CD14-positive monocyte (primary cell): ENCODE measurements around the gene SHC2. TPM values are rescaled to one million over a fixed set of nuclear protein-coding genes. Genes with fewer than 3 reads are reported as not detected.

Experiments used
- DNase-seq, 3 donors: peaks; one replicate each; pipeline ENCODE4 v3.0.0-alpha.2; 2011 to 2022
- H2AFZ ChIP-seq: 2 replicates; pipeline ENCODE4 v1.6.0; 2012; ENCODE audit warnings: mild to moderate bottlenecking, low read depth, low read length, inconsistent platforms; ENCODE audit not compliant: insufficient read depth, poor library complexity, severe bottlenecking
- H3K27ac ChIP-seq, 2 donors: 1 replicate in 1 of 2; 2 replicates in 1 of 2; pipeline ENCODE4 v1.5.1; 2012 to 2013; ENCODE audit warnings: low read length in 2 of 2, control low read depth in 1 of 2, inconsistent platforms in 1 of 2, low read depth in 1 of 2, mild to moderate bottlenecking in 1 of 2
- H3K27me3 ChIP-seq, 2 donors: one replicate each; pipeline versions ENCODE4 v1.6.0 to v1.6.1; 2011 to 2013; ENCODE audit warnings: low read length in 2 of 2; ENCODE audit not compliant: control insufficient read depth in 2 of 2, insufficient read depth in 2 of 2
- H3K36me3 ChIP-seq, 2 donors: replicated peaks in 1 of 2; 1 replicate in 1 of 2; 2 replicates in 1 of 2; pipeline versions ENCODE4 v1.5.1 to v1.6.1; 2012 to 2013; ENCODE audit warnings: low read length in 2 of 2, control low read depth in 1 of 2, inconsistent platforms in 1 of 2, mild to moderate bottlenecking in 1 of 2; ENCODE audit not compliant: insufficient read depth in 2 of 2, control insufficient read depth in 1 of 2
- H3K4me1 ChIP-seq, 2 donors: 1 replicate in 1 of 2; 2 replicates in 1 of 2; pipeline versions ENCODE4 v1.5.1 to v1.6.1; 2012 to 2013; ENCODE audit warnings: low read length in 2 of 2, control low read depth in 1 of 2, inconsistent platforms in 1 of 2, mild to moderate bottlenecking in 1 of 2, moderate library complexity in 1 of 2; ENCODE audit not compliant: insufficient read depth in 2 of 2, control insufficient read depth in 1 of 2
- H3K4me2 ChIP-seq: replicated peaks from 2 replicates; pipeline ENCODE3; 2012; ENCODE audit warnings: low read length, moderate library complexity, mild to moderate bottlenecking; ENCODE audit not compliant: poor library complexity, severe bottlenecking; ENCODE audit errors: extremely low read depth
- H3K4me3 ChIP-seq, 3 experiments: fragments of 200-600 bp in 1 of 3; sonication (generic) in 1 of 3; replicated peaks in 1 of 3; 1 replicate in 2 of 3; 2 replicates in 1 of 3; pipeline ENCODE4 v1.5.1; 2011 to 2013; ENCODE audit warnings: low read length in 3 of 3, mild to moderate bottlenecking in 3 of 3, control low read depth in 2 of 3, low read depth in 2 of 3, inconsistent platforms in 1 of 3, moderate library complexity in 1 of 3
- H3K79me2 ChIP-seq: 2 replicates; pipeline ENCODE4 v1.6.0; 2012; ENCODE audit warnings: mild to moderate bottlenecking, control low read depth, inconsistent platforms, low read length, moderate library complexity; ENCODE audit not compliant: insufficient read depth
- H3K9ac ChIP-seq: 2 replicates; pipeline ENCODE4 v1.6.0; 2017; ENCODE audit warnings: low read length, mild to moderate bottlenecking; ENCODE audit not compliant: insufficient read depth, poor library complexity, severe bottlenecking
- H3K9me3 ChIP-seq, 2 donors: replicated peaks in 1 of 2; 1 replicate in 1 of 2; 2 replicates in 1 of 2; pipeline versions ENCODE4 v1.5.1 to v1.6.1; 2012 to 2013; ENCODE audit warnings: low read length in 2 of 2, control low read depth in 1 of 2; ENCODE audit not compliant: control insufficient read depth in 1 of 2, insufficient read depth in 1 of 2
- H4K20me1 ChIP-seq: 2 replicates; pipeline ENCODE4 v1.6.0; 2012; ENCODE audit warnings: mild to moderate bottlenecking, low read length, control low read depth, moderate library complexity; ENCODE audit not compliant: insufficient read depth
- H3K27ac Mint-ChIP-seq, 7 donors: one replicate each; pipeline ENCODE4 v1.8.0; 2020; ENCODE audit warnings: mild to moderate bottlenecking in 7 of 7, mixed read lengths in 7 of 7, moderate library complexity in 6 of 7, inconsistent platforms in 2 of 7
- H3K27me3 Mint-ChIP-seq, 3 donors: one replicate each; pipeline ENCODE4 v1.8.0; 2021 to 2022; ENCODE audit warnings: low read depth in 3 of 3, mild to moderate bottlenecking in 3 of 3, mixed read lengths in 3 of 3, moderate library complexity in 3 of 3, inconsistent platforms in 1 of 3
- H3K36me3 Mint-ChIP-seq, 2 donors: one replicate each; pipeline ENCODE4 v1.8.0; 2020; ENCODE audit warnings: mixed read lengths in 2 of 2, inconsistent platforms in 1 of 2, mild to moderate bottlenecking in 1 of 2
- H3K4me1 Mint-ChIP-seq: one replicate; pipeline ENCODE4 v1.8.0; 2020; ENCODE audit warnings: mild to moderate bottlenecking, mixed read lengths
- H3K4me3 Mint-ChIP-seq, 2 donors: one replicate each; pipeline ENCODE4 v1.8.0; 2020; ENCODE audit warnings: mild to moderate bottlenecking in 2 of 2, mixed read lengths in 2 of 2, moderate library complexity in 1 of 2
- H3K9me3 Mint-ChIP-seq, 7 donors: one replicate each; pipeline ENCODE4 v1.8.0; 2020 to 2022; ENCODE audit warnings: mixed read lengths in 7 of 7, mild to moderate bottlenecking in 6 of 7, moderate library complexity in 6 of 7, inconsistent platforms in 2 of 7
- CTCF ChIP-seq: fragments of 200-600 bp; IDR thresholded peaks from one replicate; pipeline ENCODE4 v1.8.0; 2022; ENCODE audit warnings: antibody characterized with exemption, mild to moderate bottlenecking
- WGBS: methylation state at CpG from one replicate; pipeline ENCODE4 v1.1.5; 2013; ENCODE audit warnings: missing lambda C conversion rate; ENCODE audit not compliant: insufficient coverage; 5-methylcytosine and 5-hydroxymethylcytosine counted together
- intact Hi-C, 2 donors: fragments of 100-400 bp; cut with micrococcal nuclease; formaldehyde crosslinking; loops; one replicate each; pipeline versions ENCODE4 v1.15.0 to v1.15.1; 2023
- polyA plus RNA-seq, 3 donors: library from polyadenylated mRNA; depleted of rRNA in 1 of 3; unstranded in 2 of 3; stranded (reverse) in 1 of 3; fragments of 300-500 nt in 2 of 3; fragments of >200 nt in 1 of 3; fragmentation: Illumina TruSeq in 2 of 3; gene quantifications; 1 replicate in 2 of 3; 2 replicates in 1 of 3; pipeline ENCODE4 v1.2.3, GENCODE V29; 2012 to 2021

Gene SHC2
- polyA plus RNA-seq, 3 donors, result not detected

- Histone ChIP-seq H3K4me1 (no peaks in the 10 kb centered on the region), H2AFZ (no peak overlapping the region), H3K4me2 (no peak overlapping the region), H3K27ac (no peak overlapping the region), H3K9me3 (no peaks in the 10 kb centered on the region), H3K9ac (no peak overlapping the region), H3K27me3 (no peaks in the 10 kb centered on the region), H3K36me3 (no peaks in the 10 kb centered on the region), H3K4me3 (no peak overlapping the region), H3K79me2 (no peaks in the 10 kb centered on the region), H4K20me1 (no peaks in the 10 kb centered on the region)
- Mint-ChIP-seq H3K27me3 (peaks cover 6 to 25% (median 11%) of the 10 kb centered on the region in 3 donors), H3K4me1 (no peaks in the 10 kb centered on the region), H3K36me3 (no peaks in the 10 kb centered on the region), H3K9me3 (peaks cover 0 to 4% (median 0%) of the 10 kb centered on the region in 7 donors), H3K27ac (no peak overlapping the region), H3K4me3 (no peak overlapping the region)
- 88% methylated on average over 11 of the region's 24 CpGs for WGBS
- no peak for DNase-seq
- no peak for TF ChIP-seq CTCF
- intact Hi-C loops, result no loop called here
Measured at GRCh38 chr19:373391-374182, 87.2 kb downstream of the SHC2 start.

- no peak for TF ChIP-seq CTCF
- Histone ChIP-seq H2AFZ (no peak overlapping the region), H3K36me3 (no peaks in the 10 kb centered on the region), H3K4me1 (no peaks in the 10 kb centered on the region), H3K4me2 (no peak overlapping the region), H3K27ac (no peak overlapping the region), H3K4me3 (no peak overlapping the region), H3K9ac (no peak overlapping the region), H3K79me2 (no peaks in the 10 kb centered on the region), H3K9me3 (no peaks in the 10 kb centered on the region), H4K20me1 (no peaks in the 10 kb centered on the region), H3K27me3 (no peaks in the 10 kb centered on the region)
- no peak overlapping the region for H3K4me3 Mint-ChIP-seq
- H3K27me3 Mint-ChIP-seq, result peaks cover 11 to 32% (median 13%) of the 10 kb centered on the region in 3 donors
- intact Hi-C loops, result no loop called here
- H3K4me1 Mint-ChIP-seq, result no peaks in the 10 kb centered on the region
- H3K9me3 Mint-ChIP-seq, result peaks cover 0 to 4% (median 0%) of the 10 kb centered on the region in 7 donors
- H3K27ac Mint-ChIP-seq, result no peak overlapping the region
- DNase-seq, result no peak
- WGBS, result 70% methylated on average over 11 of the region's 14 CpGs
- no peaks in the 10 kb centered on the region for H3K36me3 Mint-ChIP-seq
Measured at GRCh38 chr19:372306-372890, 88.4 kb downstream of the SHC2 start.
